ENCODE data around the gene MNX1. TPM values are rescaled to one million over a fixed set of nuclear protein-coding genes. Genes with fewer than 3 reads are reported as not detected.

The MNX1 gene
- not detected for total RNA-seq
- long read RNA-seq, partial matches to known transcripts, result 0 of 1 reads
- long read RNA-seq, other reads (novel, unspliced or antisense), result 0 of 1 reads

- DNase-seq (ENCODE audit: low spot score), result no peak
Observed at GRCh38 chr7:157010588-157011332, at the start of gene MNX1. TSS of gene MNX1 (minus strand) at chr7:157010663. CDS start at chr7:157010350, 313 bp downstream.

GRCh38 chr7:157059534-157059933 lies 49.1 kb upstream of the MNX1 start:
- peak; percentile 5 for DNase-seq (ENCODE audit: low spot score)

GRCh38 chr7:157058701-157059100 lies 48.2 kb upstream of the MNX1 start:
- peak; percentile 67 for DNase-seq (ENCODE audit: low spot score)

GRCh38 chr7:157058068-157058467 lies 47.6 kb upstream of the MNX1 start:
- peak; percentile 28 for DNase-seq (ENCODE audit: low spot score)

GRCh38 chr7:157056957-157057902 lies 46.8 kb upstream of the MNX1 start:
- peak; percentile 16 for DNase-seq (ENCODE audit: low spot score)

GRCh38 chr7:157056246-157056645 lies 45.8 kb upstream of the MNX1 start:
- peak; percentile 73 for DNase-seq (ENCODE audit: low spot score)

- DNase-seq (ENCODE audit: low spot score), result peak; percentile 59
Observed at GRCh38 chr7:157054927-157055326, 44.5 kb upstream of the MNX1 start.

- peak; percentile 2 for DNase-seq (ENCODE audit: low spot score)
Observed at GRCh38 chr7:157053118-157053517, 42.7 kb upstream of the MNX1 start.

GRCh38 chr7:157047148-157047547 lies 36.7 kb upstream of the MNX1 start:
- no peak for DNase-seq (ENCODE audit: low spot score)

GRCh38 chr7:157046681-157047080 lies 36.2 kb upstream of the MNX1 start:
- no peak for DNase-seq (ENCODE audit: low spot score)

GRCh38 chr7:157044943-157045660 lies 34.6 kb upstream of the MNX1 start:
- no peak for DNase-seq (ENCODE audit: low spot score)

- DNase-seq (ENCODE audit: low spot score), result no peak
Observed at GRCh38 chr7:157044147-157044687, 33.8 kb upstream of the MNX1 start.

- no peak for DNase-seq (ENCODE audit: low spot score)
Observed at GRCh38 chr7:157043745-157044144, 33.3 kb upstream of the MNX1 start.

- DNase-seq (ENCODE audit: low spot score), result no peak
Observed at GRCh38 chr7:157041514-157042277, 31.2 kb upstream of the MNX1 start.

- DNase-seq (ENCODE audit: low spot score), result no peak
Observed at GRCh38 chr7:157041004-157041403, 30.5 kb upstream of the MNX1 start.

- DNase-seq (ENCODE audit: low spot score), result peak; percentile 49
Observed at GRCh38 chr7:157037635-157038034, 27.2 kb upstream of the MNX1 start.

- DNase-seq (ENCODE audit: low spot score), result peak; percentile 60
Observed at GRCh38 chr7:157037028-157037427, 26.6 kb upstream of the MNX1 start.

GRCh38 chr7:157035979-157036378 lies 25.5 kb upstream of the MNX1 start:
- no peak for DNase-seq (ENCODE audit: low spot score)

GRCh38 chr7:157035302-157035701 lies 24.8 kb upstream of the MNX1 start:
- DNase-seq (ENCODE audit: low spot score), result no peak
